Spleen (tissue), 11 donors: ENCODE results near the gene PTPRC. TPM values are rescaled to one million over a fixed set of nuclear protein-coding genes. Genes with fewer than 3 reads are reported as not detected.
"Not testable (repeated sequence)": the region's sequence is repeated elsewhere in the genome, so short reads cannot be mapped to it uniquely, and the experiment has no call there.

Experiments
- DNase-seq: peaks from one replicate; pipeline ENCODE4 v3.0.0-alpha.2; 2020
- H3K27ac ChIP-seq, 8 donors: fragments of 200-600 bp; sonication (generic) in 7 of 8; 1 replicate in 4 of 8; 2 replicates in 4 of 8; pipeline versions ENCODE4 v1.5.0 to v1.8.0; 2016 to 2021; ENCODE audit warnings: inconsistent platforms in 4 of 8, mild to moderate bottlenecking in 4 of 8, moderate library complexity in 1 of 8
- H3K27me3 ChIP-seq, 7 donors: fragments of 200-600 bp; sonication (generic) in 6 of 7; replicated peaks in 1 of 7; 1 replicate in 4 of 7; 2 replicates in 3 of 7; pipeline versions ENCODE4 v1.5.0 to v1.8.0; 2016 to 2021; ENCODE audit warnings: inconsistent platforms in 3 of 7, mild to moderate bottlenecking in 1 of 7
- H3K36me3 ChIP-seq, 6 donors: fragments of 200-600 bp; sonication (generic) in 5 of 6; 1 replicate in 4 of 6; 2 replicates in 2 of 6; pipeline versions ENCODE4 v1.5.0 to v1.8.0; 2016 to 2021; ENCODE audit warnings: inconsistent platforms in 2 of 6
- H3K4me1 ChIP-seq, 6 donors: fragments of 200-600 bp; sonication (generic) in 5 of 6; 1 replicate in 3 of 6; 2 replicates in 3 of 6; pipeline versions ENCODE4 v1.5.0 to v1.8.0; 2016 to 2021; ENCODE audit warnings: inconsistent platforms in 3 of 6
- H3K4me3 ChIP-seq, 8 donors: fragments of 200-600 bp; sonication (generic) in 7 of 8; 1 replicate in 4 of 8; 2 replicates in 4 of 8; pipeline versions ENCODE4 v1.5.0 to v1.8.0; 2016 to 2021; ENCODE audit warnings: inconsistent platforms in 4 of 8, mild to moderate bottlenecking in 4 of 8, moderate library complexity in 2 of 8
- H3K9me3 ChIP-seq, 8 donors: fragments of 200-600 bp; sonication (generic) in 7 of 8; 1 replicate in 4 of 8; 2 replicates in 4 of 8; pipeline versions ENCODE4 v1.5.0 to v1.8.0; 2016 to 2021; ENCODE audit warnings: inconsistent platforms in 4 of 8
- POLR2A ChIP-seq, 3 donors: fragments of 450-650 bp; IDR thresholded peaks; one replicate each; pipeline ENCODE4 v1.5.1; 2017; ENCODE audit warnings: antibody characterized with exemption in 3 of 3, mild to moderate bottlenecking in 1 of 3
- POLR2AphosphoS5 ChIP-seq, 3 donors: sonication (generic); formaldehyde crosslinking; IDR thresholded peaks; one replicate each; pipeline ENCODE4 v1.5.1; 2017; ENCODE audit warnings: antibody characterized with exemption in 3 of 3
- WGBS, 5 donors: extraction: QIAGEN DNeasy Blood & Tissue Kit in 3 of 5; methylation state at CpG; one replicate each; pipeline versions ENCODE4 v1.1.5 to v1.1.7; 2013 to 2018; 5-methylcytosine and 5-hydroxymethylcytosine counted together
- intact Hi-C: fragments of 100-400 bp; cut with DNase I; formaldehyde crosslinking; loops from one replicate; pipeline ENCODE4 v1.15.0; 2023; ENCODE audit warnings: low total_unique reads
- polyA plus RNA-seq, 3 donors: library from polyadenylated mRNA; stranded (reverse); fragments of 200-250 nt; gene quantifications; one replicate each; pipeline ENCODE4 v1.2.1, GENCODE V29; 2013
- total RNA-seq, 7 donors: library from RNA; depleted of rRNA in 3 of 7; stranded (reverse); fragments of >200 nt in 3 of 7; fragmentation: NEBNext Ultra II Directional in 4 of 7; extraction: Animal tissue kit (Norgen Biotek cat#: 25700) in 4 of 7; gene quantifications; one replicate each; pipeline versions ENCODE4 v1.1.0 to v1.2.1, GENCODE V29; 2016 to 2021
- TF ChIP-seq, protein P1 (sequence below), 11 experiments: fragments of 200-600 bp in 7 of 11; fragments of 450-650 bp in 4 of 11; sonication (generic) in 4 of 11; IDR thresholded peaks in 8 of 11; conservative IDR thresholded peaks in 3 of 11; 1 replicate in 7 of 11; 2 replicates in 4 of 11; pipeline versions ENCODE4 v1.4.0 to v1.8.0; 2016 to 2021; ENCODE audit warnings: antibody characterized with exemption in 11 of 11, inconsistent platforms in 4 of 11, mild to moderate bottlenecking in 1 of 11
- donor health status: healthy with polysubstance abuse.
- donor health status: DM: no; HTN: no; CAD: no; lungs with moderate emphysema.
- donor health status: DM: no; HTN: no; CAD: no.
- donor health status: Bipolar disorder and iron deficiency.
- donor health status: healthy.
- donor health status: DM: no; HTN: no; CAD: no.
- donor health status: DM: yes; HTN: yes; CAD: no.

Gene PTPRC
- total and polyA plus RNA-seq, 10 donors = 79.2 to 716 (median 476) TPM

DNA sequence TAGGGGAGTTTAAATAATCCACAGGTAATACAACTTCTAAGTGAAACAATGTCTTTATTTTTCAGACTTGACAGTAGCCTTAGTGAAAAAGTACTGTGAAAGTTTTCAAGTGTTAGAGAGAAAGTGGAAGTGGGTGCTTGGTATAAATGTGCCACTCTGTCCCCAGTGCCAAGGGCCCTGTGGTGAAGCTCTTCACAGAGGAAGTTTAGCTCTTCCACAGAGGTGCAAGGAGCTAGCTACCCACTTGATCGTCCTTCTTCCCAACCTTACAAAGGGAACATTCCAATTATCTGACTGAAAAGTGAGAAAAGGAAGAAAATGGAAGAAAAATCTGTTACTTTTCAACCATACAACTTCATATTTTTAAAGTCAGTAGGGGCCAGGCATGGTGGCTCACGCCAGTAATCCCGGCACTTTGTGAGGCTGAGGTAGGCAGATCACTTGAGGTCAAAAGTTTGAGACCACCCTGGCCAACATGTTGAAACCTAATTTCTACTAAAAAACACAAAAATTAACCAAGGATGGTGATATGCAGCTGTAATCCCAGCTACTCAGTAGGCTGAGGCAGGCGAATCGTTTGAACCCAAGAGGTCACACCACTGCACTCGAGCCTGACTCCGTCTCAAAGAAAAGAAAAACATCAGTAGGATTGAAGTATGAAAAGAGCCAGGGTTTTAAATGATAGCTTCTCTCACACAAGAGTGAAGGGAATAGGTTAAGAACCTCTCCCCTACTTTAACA is 41.0 kb upstream of the PTPRC start:
- no peak for TF ChIP-seq POLR2AphosphoS5 (IDR thresholded peaks at IDR 0.05)
- 59 to 72% (median 66%) methylated on average over 7 of the region's 7 CpGs for WGBS, 5 donors
- peaks cover 0 to 74% (median 33%) of the 10 kb centered on the region in 6 donors for H3K4me1 ChIP-seq
- intact Hi-C loops = loop anchor here (10.0 kb wide), 1 partner anchor 53 kb away; the partner anchor contains the start of gene ATP6V1G3
- no peaks in the 10 kb centered on the region for H3K36me3 ChIP-seq
- no peaks in the 10 kb centered on the region for H3K27me3 ChIP-seq
- peak overlapping the region; percentile 36 to 87 (median 80) for H3K27ac ChIP-seq
- peak overlapping the region in 4 of 8 donors; percentile 6 to 54 (median 18) for H3K4me3 ChIP-seq
- peak; percentile 77 for DNase-seq
- peaks cover 0 to 8% (median 0%) of the 10 kb centered on the region in 8 donors for H3K9me3 ChIP-seq

DNA sequence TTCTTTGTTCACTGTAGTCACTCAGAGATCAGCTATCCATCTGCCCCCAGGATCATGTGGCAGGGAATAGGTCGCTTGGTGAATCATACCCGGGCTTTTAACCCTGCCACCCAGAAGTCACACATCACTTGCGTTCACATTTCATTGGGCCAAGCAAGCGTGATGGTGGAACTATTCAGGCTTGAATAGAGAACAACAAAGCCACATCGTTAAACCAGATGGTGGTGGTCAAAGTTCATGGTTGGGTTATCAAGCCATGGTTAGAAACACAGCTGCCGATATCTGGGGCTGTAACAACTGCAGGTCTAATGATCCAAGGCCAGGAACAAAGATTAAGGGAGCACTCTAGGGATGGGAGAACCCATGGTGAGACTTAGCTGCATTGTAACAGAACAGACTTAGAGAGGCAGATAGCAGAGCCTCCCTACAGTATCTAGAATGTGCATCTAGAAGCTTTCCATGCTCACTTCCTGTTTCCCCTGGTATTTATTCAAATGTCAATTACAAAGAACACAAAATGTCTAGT is 40.0 kb upstream of the PTPRC start:
- H3K9me3 ChIP-seq = peaks cover 0 to 8% (median 0%) of the 10 kb centered on the region in 8 donors
- TF ChIP-seq POLR2AphosphoS5 (IDR thresholded peaks at IDR 0.05) = peak in 1 of 3 donors; percentile 79
- TF ChIP-seq, protein P1, sequence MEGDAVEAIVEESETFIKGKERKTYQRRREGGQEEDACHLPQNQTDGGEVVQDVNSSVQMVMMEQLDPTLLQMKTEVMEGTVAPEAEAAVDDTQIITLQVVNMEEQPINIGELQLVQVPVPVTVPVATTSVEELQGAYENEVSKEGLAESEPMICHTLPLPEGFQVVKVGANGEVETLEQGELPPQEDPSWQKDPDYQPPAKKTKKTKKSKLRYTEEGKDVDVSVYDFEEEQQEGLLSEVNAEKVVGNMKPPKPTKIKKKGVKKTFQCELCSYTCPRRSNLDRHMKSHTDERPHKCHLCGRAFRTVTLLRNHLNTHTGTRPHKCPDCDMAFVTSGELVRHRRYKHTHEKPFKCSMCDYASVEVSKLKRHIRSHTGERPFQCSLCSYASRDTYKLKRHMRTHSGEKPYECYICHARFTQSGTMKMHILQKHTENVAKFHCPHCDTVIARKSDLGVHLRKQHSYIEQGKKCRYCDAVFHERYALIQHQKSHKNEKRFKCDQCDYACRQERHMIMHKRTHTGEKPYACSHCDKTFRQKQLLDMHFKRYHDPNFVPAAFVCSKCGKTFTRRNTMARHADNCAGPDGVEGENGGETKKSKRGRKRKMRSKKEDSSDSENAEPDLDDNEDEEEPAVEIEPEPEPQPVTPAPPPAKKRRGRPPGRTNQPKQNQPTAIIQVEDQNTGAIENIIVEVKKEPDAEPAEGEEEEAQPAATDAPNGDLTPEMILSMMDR (IDR thresholded peaks at IDR 0.05 in 8 of 11, conservative IDR thresholded peaks at IDR 0.05 in 3 of 11) = no peak
- no peak for TF ChIP-seq POLR2A (IDR thresholded peaks at IDR 0.05)
- DNase-seq = peak; percentile 66
- H3K27ac ChIP-seq = peak overlapping the region; percentile 36 to 87 (median 80)
- 47 to 76% (median 55%) methylated on average over 6 of the region's 6 CpGs for WGBS, 5 donors
- no peaks in the 10 kb centered on the region for H3K27me3 ChIP-seq
- H3K4me1 ChIP-seq = peaks cover 0 to 81% (median 34%) of the 10 kb centered on the region in 6 donors
- no peaks in the 10 kb centered on the region for H3K36me3 ChIP-seq
- H3K4me3 ChIP-seq = peak overlapping the region in 2 of 8 donors; percentile 24 to 54
- intact Hi-C loops = loop anchor here (10.0 kb wide), 1 partner anchor 54 kb away; the partner anchor contains the start of gene ATP6V1G3

DNA sequence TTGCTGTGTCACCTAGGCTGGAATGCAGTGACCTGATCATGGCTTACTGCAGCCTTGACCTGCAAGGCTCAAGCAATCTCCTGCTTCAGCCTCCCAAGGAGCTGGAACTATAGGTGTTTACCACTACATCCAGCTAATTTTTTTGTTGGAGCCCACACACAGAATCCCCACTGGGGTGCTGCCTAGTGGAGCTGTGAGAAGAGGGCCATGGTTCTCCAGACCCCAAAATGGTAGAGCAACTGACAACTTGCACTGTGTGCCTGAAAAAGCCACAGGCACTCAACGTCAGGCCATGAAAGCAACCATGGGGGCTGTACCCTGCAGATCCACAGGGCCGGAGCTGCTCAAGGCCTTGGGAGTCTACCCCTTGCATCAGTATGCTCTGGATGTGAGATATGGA is 39.1 kb upstream of the PTPRC start:
- H3K27me3 ChIP-seq = no peaks in the 10 kb centered on the region
- H3K36me3 ChIP-seq = no peaks in the 10 kb centered on the region
- intact Hi-C loops = loop anchor here (10.0 kb wide), 1 partner anchor 55 kb away; the partner anchor contains the start of gene ATP6V1G3
- DNase-seq = peak; percentile 52
- 83 to 96% (median 94%) methylated on average over 2 of the region's 2 CpGs for WGBS, 5 donors
- peaks cover 0 to 8% (median 0%) of the 10 kb centered on the region in 8 donors for H3K9me3 ChIP-seq
- no peak overlapping the region for H3K4me3 ChIP-seq
- TF ChIP-seq POLR2A (IDR thresholded peaks at IDR 0.05) (no peak), POLR2AphosphoS5 (IDR thresholded peaks at IDR 0.05) (no peak)
- TF ChIP-seq, protein P1 (IDR thresholded peaks at IDR 0.05 in 8 of 11, conservative IDR thresholded peaks at IDR 0.05 in 3 of 11) = no peak
- peak overlapping the region in 5 of 8 donors; percentile 80 to 87 (median 82) for H3K27ac ChIP-seq
- H3K4me1 ChIP-seq = peaks cover 0 to 89% (median 37%) of the 10 kb centered on the region in 6 donors

- peaks cover 0 to 8% (median 0%) of the 10 kb centered on the region in 8 donors for H3K9me3 ChIP-seq
- no peak for DNase-seq
- H3K27me3 ChIP-seq = no peaks in the 10 kb centered on the region
- H3K4me3 ChIP-seq = no peak overlapping the region
- intact Hi-C loops = no loop called here
- WGBS, 5 donors = 95 to 100% (median 97%) methylated on average over 1 of the region's 1 CpG
- peak overlapping the region in 1 of 8 donors; percentile 86 for H3K27ac ChIP-seq
- TF ChIP-seq, protein P1 (IDR thresholded peaks at IDR 0.05 in 8 of 11, conservative IDR thresholded peaks at IDR 0.05 in 3 of 11) = no peak
- TF ChIP-seq POLR2AphosphoS5 (IDR thresholded peaks at IDR 0.05) (no peak), POLR2A (IDR thresholded peaks at IDR 0.05) (no peak)
- no peaks in the 10 kb centered on the region for H3K36me3 ChIP-seq
- peaks cover 0 to 95% (median 48%) of the 10 kb centered on the region in 6 donors for H3K4me1 ChIP-seq
Measured at GRCh38 chr1:198600906-198601305, 37.9 kb upstream of the PTPRC start.

GRCh38 chr1:198601310-198601709 is 37.5 kb upstream of the PTPRC start:
- intact Hi-C loops = not testable (repeated sequence)

More at GRCh38 chr1:198601310-198601709, 37.5 kb upstream of the PTPRC start:
- Histone ChIP-seq H3K27ac (peak overlapping the region in 4 of 8 donors; percentile 51 to 64 (median 56)), H3K4me1 (peaks cover 0 to 94% (median 50%) of the 10 kb centered on the region in 6 donors)
- H3K27me3 ChIP-seq, H3K36me3 ChIP-seq, DNase-seq, H3K4me3 ChIP-seq, H3K9me3 ChIP-seq: not testable (repeated sequence)
- WGBS, 5 donors = 96 to 100% (median 98%) methylated on average over 1 of the region's 1 CpG
